ENCODE measurements around the gene KLK13. TPM values are rescaled to one million over a fixed set of nuclear protein-coding genes. Genes with fewer than 3 reads are reported as not detected.

KLK13 gene
- total RNA-seq, 2 donors from 2014 or later = not detected

DNA sequence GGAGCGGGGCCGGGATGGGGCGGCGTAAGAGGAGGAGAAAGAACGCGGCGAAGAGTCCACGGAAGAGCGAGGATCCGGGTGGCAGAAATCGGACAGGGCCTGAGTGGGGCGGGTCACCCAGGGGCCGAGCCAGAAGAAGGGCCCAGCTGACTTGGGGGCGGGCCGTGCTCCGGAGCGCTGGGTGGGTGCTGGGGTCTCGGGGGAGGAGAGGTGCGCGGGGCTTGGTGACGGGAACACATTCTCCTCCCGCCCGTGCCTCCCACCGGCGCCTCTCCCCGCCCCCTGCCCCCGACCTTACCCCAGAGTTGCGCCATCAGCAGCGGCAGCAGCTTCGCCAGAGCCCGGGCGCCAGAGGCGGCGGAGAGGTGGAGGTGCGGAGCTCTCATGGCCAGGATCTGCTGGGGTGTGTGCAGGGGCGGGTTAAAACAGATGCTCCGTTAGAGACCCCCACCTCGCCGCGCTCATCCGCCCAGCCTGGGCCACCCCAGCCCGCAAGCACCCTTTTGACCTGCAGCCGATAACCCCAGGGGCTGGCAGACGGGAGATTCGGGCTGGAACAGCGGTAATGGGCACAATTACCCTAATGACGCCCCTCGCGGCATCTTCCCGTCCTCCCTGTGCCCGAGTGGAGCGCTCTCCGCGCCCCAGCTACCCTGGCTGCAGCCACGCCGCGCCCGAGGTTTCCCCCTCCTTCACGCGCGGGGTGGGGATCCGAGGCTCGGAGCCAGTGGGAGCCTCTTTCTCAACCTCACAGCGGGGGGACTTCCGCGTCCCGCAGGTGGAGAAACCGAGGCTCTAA lies 45.9 kb downstream of the KLK13 start:
- DNase-seq (ENCODE audit: low spot score in 2 of 2) (no peak), ATAC-seq (peak in 1 of 2 donors; percentile 8)
- Mint-ChIP-seq H3K27ac (no peak overlapping the region), H3K36me3 (peaks cover 0 to 5% of the 10 kb centered on the region in 2 donors), H3K9me3 (no peaks in the 10 kb centered on the region)

DNA sequence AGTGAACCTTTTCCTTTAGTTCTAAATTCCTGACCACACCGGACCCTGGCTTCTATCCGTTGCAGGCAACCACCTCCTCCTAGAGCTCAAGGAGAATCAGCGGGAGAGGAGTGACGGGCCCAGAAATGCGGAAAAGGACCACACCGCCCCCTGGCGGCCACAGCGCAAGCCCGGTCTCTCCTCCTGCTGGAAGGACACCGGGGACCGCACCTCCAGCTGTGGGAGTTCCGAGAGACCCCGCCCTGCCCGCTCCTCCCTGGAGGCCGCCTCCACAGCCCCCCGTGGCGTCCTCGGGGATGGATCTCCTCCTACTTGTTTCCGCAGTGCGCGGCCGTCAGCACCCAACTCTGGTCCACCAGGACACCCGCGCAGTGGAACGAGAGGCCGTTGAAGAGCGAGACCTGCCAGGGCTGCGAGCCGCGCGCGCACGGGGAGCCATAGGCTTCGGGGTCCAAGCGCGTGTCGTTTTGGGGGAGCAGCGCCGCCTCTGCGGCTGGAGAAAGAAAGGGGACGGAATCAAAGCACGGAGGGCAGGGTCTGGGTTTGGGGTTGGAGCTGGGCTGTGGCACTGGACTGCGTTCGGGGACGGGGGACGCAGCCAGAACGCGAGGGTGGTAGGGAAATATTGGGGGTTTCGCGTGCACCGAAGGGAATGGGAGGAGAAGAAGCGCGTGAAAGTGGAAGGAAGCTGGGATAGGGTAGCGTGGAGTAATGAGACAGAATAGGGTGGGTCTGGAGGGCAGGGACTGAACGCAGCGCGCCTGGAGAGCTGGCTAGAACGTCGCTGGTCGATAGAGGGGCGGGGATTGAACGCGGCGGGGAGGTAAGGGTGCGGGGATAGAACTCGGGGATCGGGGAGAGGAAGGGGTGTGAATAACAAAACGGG lies 47.9 kb downstream of the KLK13 start:
- Mint-ChIP-seq H3K27ac (no peak overlapping the region), H3K36me3 (peaks cover 0 to 5% of the 10 kb centered on the region in 2 donors), H3K9me3 (no peaks in the 10 kb centered on the region)
- DNase-seq (ENCODE audit: low spot score in 2 of 2) (peak in 1 of 2 donors; percentile 72), ATAC-seq (peak; percentile 59 to 77)

DNA sequence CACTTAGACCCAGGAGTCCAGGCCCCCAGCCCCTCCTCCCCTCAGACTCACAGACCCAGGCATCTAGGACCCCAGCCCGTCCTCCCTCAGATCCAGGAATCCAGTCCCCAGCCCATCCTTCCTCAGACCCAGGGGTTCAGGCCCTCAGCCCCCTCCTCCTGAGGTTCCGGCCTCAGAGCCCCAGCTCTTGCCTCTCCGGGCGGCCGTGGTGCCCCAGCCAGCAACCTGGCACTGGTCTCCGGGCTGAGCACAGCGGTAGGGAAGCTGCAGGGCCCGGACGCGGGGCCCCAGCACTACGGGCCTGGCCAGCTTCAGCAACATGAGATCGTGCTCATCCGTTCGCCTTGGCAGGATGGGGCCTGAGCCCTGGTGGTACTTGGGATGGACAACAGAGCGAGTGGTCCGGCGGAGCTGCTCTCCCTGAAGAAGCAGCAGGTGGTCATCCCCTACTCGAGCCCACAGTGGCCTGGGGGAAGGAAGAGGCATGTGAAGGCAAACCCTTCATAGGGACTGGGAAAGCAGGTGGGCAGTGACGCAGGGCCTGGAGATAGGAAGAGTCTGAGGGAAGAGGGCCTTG lies 49.1 kb downstream of the KLK13 start:
- H3K36me3 Mint-ChIP-seq = peaks cover 0 to 5% of the 10 kb centered on the region in 2 donors
- ATAC-seq (no peak), DNase-seq (ENCODE audit: low spot score in 2 of 2) (no peak)
- no peaks in the 10 kb centered on the region for H3K9me3 Mint-ChIP-seq
- no peak overlapping the region for H3K27ac Mint-ChIP-seq

DNA sequence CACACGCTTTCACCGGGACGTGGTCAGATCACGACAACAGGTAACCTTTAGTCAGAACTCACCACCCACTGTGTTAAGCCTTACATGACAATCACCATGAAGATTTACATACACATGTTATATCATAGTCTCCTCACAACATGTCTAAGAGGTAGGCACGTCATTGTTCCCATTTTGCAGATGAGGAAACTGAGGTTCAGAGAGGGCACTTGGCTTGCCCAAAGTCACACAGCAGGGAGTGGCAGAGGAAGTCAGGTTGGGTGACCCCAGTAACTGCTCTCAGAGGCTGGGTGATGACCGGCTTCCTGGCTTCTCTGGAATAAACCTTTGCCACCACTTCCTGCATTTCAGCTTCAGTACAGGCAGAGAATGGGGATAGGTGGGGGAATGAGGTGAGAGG lies 50.6 kb downstream of the KLK13 start:
- H3K27ac Mint-ChIP-seq = no peak overlapping the region
- H3K36me3 Mint-ChIP-seq = peaks cover 0 to 5% of the 10 kb centered on the region in 2 donors
- no peaks in the 10 kb centered on the region for H3K9me3 Mint-ChIP-seq
- DNase-seq (ENCODE audit: low spot score in 2 of 2) (no peak), ATAC-seq (no peak)

DNA sequence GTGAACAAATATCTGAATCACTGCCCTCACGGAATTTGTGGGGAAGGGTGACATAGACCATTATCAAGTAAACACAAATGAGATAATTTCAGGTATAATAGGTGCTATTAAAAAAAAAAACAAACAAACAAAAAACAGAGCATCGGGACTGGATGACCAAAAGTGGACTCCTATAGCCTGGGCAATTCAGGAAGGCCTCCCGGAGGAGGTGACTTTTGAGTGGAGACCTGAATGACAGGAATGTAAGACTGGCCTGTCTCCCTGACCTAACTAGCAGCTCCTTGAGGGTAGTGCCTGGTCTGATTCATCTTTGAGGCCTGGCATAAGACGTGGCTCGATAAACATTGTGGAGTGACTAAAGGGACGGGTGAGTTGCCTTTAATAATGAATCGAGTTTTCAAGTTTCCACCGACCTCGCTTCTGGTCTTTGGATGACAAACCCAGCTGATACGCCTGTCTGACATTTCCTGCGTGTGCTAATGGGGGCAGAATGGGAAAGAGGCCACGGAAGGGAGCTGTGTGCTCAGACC lies 52.2 kb downstream of the KLK13 start:
- Mint-ChIP-seq H3K9me3 (no peaks in the 10 kb centered on the region), H3K27ac (no peak overlapping the region), H3K36me3 (no peaks in the 10 kb centered on the region)
- ATAC-seq (no peak), DNase-seq (ENCODE audit: low spot score in 2 of 2) (no peak)

DNA sequence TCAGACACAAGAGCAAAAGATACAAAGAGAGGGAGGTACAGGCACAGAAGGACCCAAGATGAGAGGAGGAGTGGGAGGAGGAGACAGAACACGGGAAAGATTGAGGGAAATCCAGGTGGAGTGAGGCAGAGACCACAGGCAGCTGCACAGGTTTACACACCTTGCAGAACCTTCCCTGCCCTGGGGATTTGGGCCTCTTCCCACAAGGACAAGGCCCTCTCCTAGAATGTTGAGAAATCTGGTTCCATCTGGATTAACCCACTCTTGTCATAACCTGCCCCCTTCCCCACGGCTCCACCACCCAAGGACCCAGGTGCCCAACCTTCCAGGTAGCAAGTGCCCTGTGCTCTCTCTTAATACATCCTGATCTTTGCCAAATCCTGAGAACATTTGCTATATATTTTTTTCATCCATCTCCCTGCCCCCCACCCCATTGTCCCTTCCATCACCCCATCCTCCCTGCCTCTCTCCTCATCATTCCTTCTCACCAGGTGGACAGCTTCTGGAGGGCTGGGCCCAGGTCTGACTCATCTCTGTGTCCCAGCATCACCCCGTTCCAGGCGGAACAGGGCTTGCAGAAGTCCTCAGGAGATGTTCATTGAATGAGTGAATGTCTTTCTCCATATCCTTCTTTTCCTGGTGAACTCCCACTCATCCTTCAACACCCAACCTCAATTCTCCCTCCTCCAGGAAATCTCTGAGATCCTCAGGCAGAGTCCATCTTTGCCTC lies 54.7 kb downstream of the KLK13 start:
- H3K36me3 Mint-ChIP-seq = no peaks in the 10 kb centered on the region
- DNase-seq (ENCODE audit: low spot score in 2 of 2) = no peak
- H3K9me3 Mint-ChIP-seq = no peaks in the 10 kb centered on the region
- no peak for ATAC-seq
- peak overlapping the region in 1 of 2 donors; percentile 38 for H3K27ac Mint-ChIP-seq

DNA sequence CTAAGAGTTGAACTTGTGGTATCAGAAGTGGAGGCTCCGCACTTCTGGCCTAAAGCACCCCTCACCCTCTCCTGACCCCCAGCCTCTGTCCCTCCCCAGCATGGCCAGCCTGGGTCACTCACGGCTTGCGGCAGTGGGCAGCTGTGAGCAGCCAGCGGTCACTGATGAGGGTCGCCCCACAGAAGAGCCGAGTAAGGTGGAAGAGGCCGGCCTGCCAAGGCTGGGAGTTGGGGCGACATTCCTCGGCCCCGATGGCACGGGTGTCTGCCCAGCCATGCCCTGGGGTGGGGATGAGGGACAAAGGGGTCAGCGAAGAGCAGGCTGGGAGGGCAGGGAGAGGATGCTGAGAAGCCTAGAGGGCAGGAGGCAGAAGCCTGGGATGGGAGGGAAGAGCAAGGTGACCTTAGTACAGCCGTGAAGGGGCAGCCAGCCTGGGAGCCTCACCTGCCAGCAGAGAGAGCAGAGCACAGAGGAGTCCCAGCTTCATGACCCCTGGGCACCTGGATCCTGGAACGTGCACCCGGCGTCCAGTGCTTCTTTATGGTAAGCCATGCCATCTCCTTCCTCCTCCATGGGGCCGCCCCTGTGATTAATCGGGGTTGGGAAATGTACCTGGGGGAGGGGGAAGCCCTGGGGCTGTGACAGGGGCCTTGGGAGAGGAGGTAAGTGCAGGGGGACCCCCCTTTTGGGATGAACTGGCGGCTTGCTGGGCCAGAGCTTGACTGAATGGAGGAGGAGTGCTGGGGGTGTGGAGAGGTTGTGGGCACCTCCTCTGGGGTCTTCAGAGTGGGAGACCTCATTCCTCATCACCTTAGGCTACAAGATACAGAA lies 55.6 kb downstream of the KLK13 start:
- peak overlapping the region in 1 of 2 donors; percentile 42 for H3K27ac Mint-ChIP-seq
- ATAC-seq = peak in 1 of 2 donors; percentile 56
- no peak for DNase-seq (ENCODE audit: low spot score in 2 of 2)
- H3K36me3 Mint-ChIP-seq = no peaks in the 10 kb centered on the region
- no peaks in the 10 kb centered on the region for H3K9me3 Mint-ChIP-seq

DNA sequence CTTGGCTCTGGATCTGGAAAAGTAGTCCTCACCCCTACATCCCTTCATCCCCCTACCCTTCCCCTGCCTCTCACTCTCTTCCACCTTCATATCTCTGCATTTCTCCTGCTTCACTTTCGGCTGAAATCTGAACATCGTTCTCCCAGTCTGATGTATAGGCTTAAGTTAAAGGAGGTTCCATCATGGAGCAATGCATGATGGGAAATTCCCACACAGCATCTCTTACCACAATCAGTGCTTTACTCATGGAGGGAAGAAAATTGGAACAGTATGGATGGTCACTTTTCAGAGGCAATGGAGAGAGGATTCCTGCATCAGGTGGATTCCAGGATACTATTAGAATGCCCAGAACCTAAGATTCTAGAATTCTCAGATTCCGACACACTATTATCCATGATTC lies 57.4 kb downstream of the KLK13 start:
- ATAC-seq (no peak), DNase-seq (ENCODE audit: low spot score in 2 of 2) (no peak)
- no peaks in the 10 kb centered on the region for H3K9me3 Mint-ChIP-seq
- no peak overlapping the region for H3K27ac Mint-ChIP-seq
- no peaks in the 10 kb centered on the region for H3K36me3 Mint-ChIP-seq

DNA sequence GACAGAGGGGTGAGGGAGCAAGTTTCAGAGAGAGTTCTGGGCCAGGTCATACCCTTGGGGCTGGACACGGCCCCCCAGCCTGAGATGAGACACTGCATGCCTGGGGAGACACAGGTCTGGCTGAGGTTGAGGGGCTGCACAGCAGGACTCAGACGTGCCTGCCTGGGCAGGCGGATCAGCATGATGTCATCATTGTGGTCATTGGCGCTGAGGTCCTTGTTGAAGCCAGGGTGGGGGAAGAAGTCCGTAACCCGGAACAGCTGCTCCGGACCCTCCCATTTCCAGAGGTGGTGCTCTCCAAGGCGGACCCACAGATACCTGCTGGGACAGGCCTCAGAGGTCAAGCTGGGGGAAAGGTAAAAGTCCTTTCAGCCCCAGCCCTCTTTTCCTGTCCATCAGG lies 58.5 kb downstream of the KLK13 start:
- Mint-ChIP-seq H3K36me3 (no peaks in the 10 kb centered on the region), H3K9me3 (no peaks in the 10 kb centered on the region), H3K27ac (no peak overlapping the region)
- ATAC-seq (no peak), DNase-seq (ENCODE audit: low spot score in 2 of 2) (no peak)

Other genes with a start within 250 kb of the KLK13 start
- gene KLK1, start 241.3 kb downstream of the KLK13 start, total RNA-seq = 1 to 10 TPM; 1.2 to 5.0 TPM
- gene KLK15, start 231.5 kb downstream of the KLK13 start, total RNA-seq = not detected
- not detected for gene KLK3, start 210.2 kb downstream of the KLK13 start, total RNA-seq
- gene KLK2, start 191.7 kb downstream of the KLK13 start, total RNA-seq = 1 to 10 TPM in 1 of 2 donors, not detected in 1; 1.5 TPM
- gene KLK4, start 153.7 kb downstream of the KLK13 start, total RNA-seq = not detected
- gene KLK5, start 112.1 kb downstream of the KLK13 start, total RNA-seq = not detected
- gene KLK6, start 95.5 kb downstream of the KLK13 start, total RNA-seq = not detected
- gene KLK7, start 81.2 kb downstream of the KLK13 start, total RNA-seq = not detected
- not detected for gene KLK8, start 63.5 kb downstream of the KLK13 start, total RNA-seq
- gene KLK10, start 45.4 kb downstream of the KLK13 start, total RNA-seq = not detected
- gene KLK11, start 38.5 kb downstream of the KLK13 start, total RNA-seq = not detected
- not detected for gene KLK12, start 30.1 kb downstream of the KLK13 start, total RNA-seq
- gene KLK14, start 17.8 kb upstream of the KLK13 start, total RNA-seq = under 1 TPM; 0.68 to 0.80 TPM
- 10 to 100 TPM in 1 of 2 donors, 1 to 10 TPM in 1; 9.8 to 11.2 TPM for gene CTU1, start 43.3 kb upstream of the KLK13 start, total RNA-seq
- gene SIGLEC9, start 59.8 kb upstream of the KLK13 start, total RNA-seq = 1 to 10 TPM in 1 of 2 donors, under 1 TPM in 1; 0.87 to 1.1 TPM
- gene SIGLEC7, start 77.2 kb upstream of the KLK13 start, total RNA-seq = under 1 TPM in 1 of 2 donors, not detected in 1; 0.34 TPM
- gene CD33, start 160.0 kb upstream of the KLK13 start, total RNA-seq = 1 to 10 TPM in 1 of 2 donors, under 1 TPM in 1; 0.91 to 2.9 TPM
- not detected for gene SIGLECL1, start 186.0 kb upstream of the KLK13 start, total RNA-seq
- under 1 TPM in 1 of 2 donors, not detected in 1; 0.16 TPM for gene IGLON5, start 246.6 kb upstream of the KLK13 start, total RNA-seq